WTC11 (cell line): ENCODE data around the gene UBQLN2. TPM values are rescaled to one million over a fixed set of nuclear protein-coding genes. Genes with fewer than 3 reads are reported as not detected.
"Not testable (repeated sequence)": the region's sequence is repeated elsewhere in the genome, so short reads cannot be mapped to it uniquely, and the experiment has no call there.

Experiments used
- ATAC-seq: fragments of 200-7000 bp; cut with Tn5 transposase; 2 replicates; pipeline ENCODE4 v1.10.0; 2021; ENCODE audit warnings: mild to moderate bottlenecking, moderate library complexity
- CTCF ChIA-PET: fragments of 300-600 bp; sonication (Branson Sonifier 250); formaldehyde crosslinking; loops from one replicate; lab custom pipeline; 2021; ENCODE audit warnings: antibody characterized with exemption; lab: Charles Lee
- POLR2A ChIA-PET: fragments of 350-600 bp; sonication (Branson Sonifier 250); formaldehyde crosslinking; loops from one replicate; lab custom pipeline; 2021; ENCODE audit warnings: antibody characterized with exemption; lab: Charles Lee
- DNase-seq: peaks from one replicate; pipeline ENCODE4 v3.0.0; 2021; ENCODE audit warnings: low spot score
- H3K27ac Mint-ChIP-seq: 2 replicates; pipeline ENCODE4 v1.8.0; 2021; ENCODE audit warnings: mixed read lengths
- H3K27me3 Mint-ChIP-seq: 2 replicates; pipeline ENCODE4 v1.8.0; 2021; ENCODE audit warnings: low read depth, mild to moderate bottlenecking, moderate library complexity, mixed read lengths
- H3K36me3 Mint-ChIP-seq: 2 replicates; pipeline ENCODE4 v1.8.0; 2021; ENCODE audit warnings: mixed read lengths
- H3K4me1 Mint-ChIP-seq: 2 replicates; pipeline ENCODE4 v1.8.0; 2022; ENCODE audit warnings: mixed read lengths
- H3K4me3 Mint-ChIP-seq: 2 replicates; pipeline ENCODE4 v1.8.0; 2021; ENCODE audit warnings: mild to moderate bottlenecking, moderate library complexity, mixed read lengths
- H3K9me3 Mint-ChIP-seq: 2 replicates; pipeline ENCODE4 v1.8.0; 2021; ENCODE audit warnings: mixed read lengths
- ARID4B ChIP-seq: sonication (generic); formaldehyde crosslinking; IDR thresholded peaks from 2 replicates; pipeline ENCODE4 v1.8.0; 2023; ENCODE audit warnings: missing genetic modification reagents, mild to moderate bottlenecking, borderline replicate concordance
- ATF3 ChIP-seq: sonication (generic); formaldehyde crosslinking; conservative IDR thresholded peaks from 2 replicates; pipeline ENCODE4 v1.8.1; 2022; ENCODE audit warnings: mild to moderate bottlenecking, missing genetic modification reagents
- E2F5 ChIP-seq: sonication (generic); formaldehyde crosslinking; IDR thresholded peaks from 2 replicates; pipeline ENCODE4 v1.8.1; 2022; ENCODE audit warnings: mild to moderate bottlenecking, moderate library complexity, missing genetic modification reagents
- FOXJ3 ChIP-seq: sonication (generic); formaldehyde crosslinking; IDR thresholded peaks from 2 replicates; pipeline ENCODE4 v1.9.0; 2021; ENCODE audit warnings: missing genetic modification reagents, mild to moderate bottlenecking, borderline replicate concordance
- JUN ChIP-seq: sonication (generic); formaldehyde crosslinking; IDR thresholded peaks from 2 replicates; pipeline ENCODE4 v1.8.0; 2023; ENCODE audit warnings: mild to moderate bottlenecking, missing genetic modification reagents
- NFE2L1 ChIP-seq: sonication (generic); formaldehyde crosslinking; IDR thresholded peaks from 2 replicates; pipeline ENCODE4 v1.8.1; 2023; ENCODE audit warnings: missing genetic modification reagents
- NR1H2 ChIP-seq: sonication (generic); formaldehyde crosslinking; IDR thresholded peaks from 2 replicates; pipeline ENCODE4 v1.9.0; 2021; ENCODE audit warnings: mild to moderate bottlenecking, moderate library complexity, missing genetic modification reagents
- OVOL2 ChIP-seq: fragments of 250-450 bp; sonication (Bioruptor Pico); IDR thresholded peaks from 2 replicates; pipeline ENCODE4 v1.9.0; 2021; ENCODE audit warnings: mild to moderate bottlenecking, borderline replicate concordance
- RELA ChIP-seq: sonication (generic); formaldehyde crosslinking; IDR thresholded peaks from 2 replicates; pipeline ENCODE4 v1.8.1; 2022; ENCODE audit warnings: missing genetic modification reagents, mild to moderate bottlenecking, borderline replicate concordance
- ZNF219 ChIP-seq: sonication (generic); formaldehyde crosslinking; IDR thresholded peaks from 2 replicates; pipeline ENCODE4 v1.8.0; 2023; ENCODE audit warnings: missing genetic modification reagents, mild to moderate bottlenecking, borderline replicate concordance
- ZNF423 ChIP-seq: fragments of 250-450 bp; sonication (Bioruptor Pico); IDR thresholded peaks from 2 replicates; pipeline ENCODE4 v2.1.2; 2022; ENCODE audit warnings: mild to moderate bottlenecking, moderate library complexity
- ZSCAN18 ChIP-seq: fragments of 250-450 bp; sonication (Bioruptor Pico); IDR thresholded peaks from 2 replicates; pipeline ENCODE4 v2.1.2; 2022; ENCODE audit warnings: mild to moderate bottlenecking, moderate library complexity
- total RNA-seq: library from RNA; stranded (reverse); gene quantifications from 3 replicates; pipeline ENCODE4 v1.2.3, GENCODE V29; 2021
- TF ChIP-seq, protein P1 (sequence below): fragments of 250-450 bp; sonication (Bioruptor Pico); conservative IDR thresholded peaks from 2 replicates; pipeline ENCODE4 v1.9.0; 2021; ENCODE audit warnings: mild to moderate bottlenecking

Gene UBQLN2
- total RNA-seq, 1 experiment from 2014 or later, result 28.7 TPM

DNA sequence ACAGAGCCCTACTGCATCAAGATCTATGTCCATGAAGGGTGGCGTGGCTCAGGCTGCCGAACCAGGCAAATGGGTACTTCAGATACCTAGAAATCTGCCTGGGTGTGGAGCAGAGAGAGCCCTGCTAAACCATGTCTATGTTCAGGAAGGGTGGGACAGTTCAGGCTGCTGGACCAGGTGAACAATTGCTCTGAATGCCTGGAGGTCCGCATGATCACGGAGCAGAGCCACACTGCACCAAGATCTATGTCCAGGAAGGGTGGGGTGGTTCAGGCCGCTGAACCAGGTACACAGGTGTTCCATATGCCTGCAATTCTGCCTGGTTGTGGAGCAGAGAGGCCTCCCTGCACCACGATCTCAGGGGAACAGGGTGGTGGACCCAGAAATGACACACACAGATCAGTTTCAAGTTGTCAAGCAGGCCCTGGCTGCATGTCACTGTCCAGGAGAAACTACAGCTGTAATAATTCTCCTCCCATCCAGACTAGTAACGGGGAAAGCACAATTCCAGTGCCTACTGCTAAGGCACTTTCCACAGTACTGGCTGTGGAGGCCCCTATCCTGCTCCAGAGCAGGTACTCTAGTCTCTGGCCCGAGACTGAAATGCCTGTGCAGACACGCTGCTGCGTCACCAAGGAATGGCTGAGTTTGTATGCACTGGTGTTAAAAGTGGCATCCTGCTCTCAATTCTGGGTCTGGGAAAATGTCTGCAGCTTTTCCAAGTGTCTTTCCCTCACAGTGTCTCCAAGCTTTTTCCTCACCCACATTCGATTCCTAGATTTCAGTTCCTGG is 25.2 kb downstream of the UBQLN2 start:
- peaks cover 22% of the 10 kb centered on the region for H3K36me3 Mint-ChIP-seq
- CTCF ChIA-PET, result no interaction called here
- POLR2A ChIA-PET, result no interaction called here
- DNase-seq (no peak), ATAC-seq (no peak)
- H3K4me3 Mint-ChIP-seq, result no peak overlapping the region
- no peak overlapping the region for H3K27ac Mint-ChIP-seq
- H3K9me3 Mint-ChIP-seq, result peaks cover 21% of the 10 kb centered on the region
- no peaks in the 10 kb centered on the region for H3K27me3 Mint-ChIP-seq
- no peaks in the 10 kb centered on the region for H3K4me1 Mint-ChIP-seq
- no peak for TF ChIP-seq E2F5
- TF ChIP-seq FOXJ3 (CRISPR knock-in tag), result no peak
- no peak for TF ChIP-seq JUN (CRISPR knock-in tag)

DNA sequence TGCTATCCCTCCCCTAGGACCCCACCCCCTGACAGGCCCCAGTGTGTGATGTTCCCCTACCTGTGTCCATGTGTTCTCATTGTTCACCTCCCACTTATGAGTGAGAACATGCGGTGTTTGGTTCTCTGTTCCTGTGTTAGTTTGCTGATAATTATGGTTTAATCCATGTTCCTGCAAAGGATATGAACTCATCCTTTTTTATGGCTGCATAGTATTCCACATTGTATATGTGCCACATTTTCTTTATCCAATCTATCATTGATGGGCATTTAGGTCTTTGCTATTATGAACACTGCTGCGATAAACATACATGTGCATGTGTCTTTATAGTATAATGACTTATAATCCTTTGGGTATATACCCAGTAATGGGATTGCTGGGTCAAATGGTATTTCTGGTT is 28.4 kb downstream of the UBQLN2 start:
- POLR2A ChIA-PET, H3K27ac Mint-ChIP-seq, CTCF ChIA-PET, H3K4me3 Mint-ChIP-seq, H3K27me3 Mint-ChIP-seq, DNase-seq, ATAC-seq: not testable (repeated sequence)
- H3K36me3 Mint-ChIP-seq, result peaks cover 22% of the 10 kb centered on the region
- peaks cover 17% of the 10 kb centered on the region for H3K4me1 Mint-ChIP-seq
- peaks cover 17% of the 10 kb centered on the region for H3K9me3 Mint-ChIP-seq

DNA sequence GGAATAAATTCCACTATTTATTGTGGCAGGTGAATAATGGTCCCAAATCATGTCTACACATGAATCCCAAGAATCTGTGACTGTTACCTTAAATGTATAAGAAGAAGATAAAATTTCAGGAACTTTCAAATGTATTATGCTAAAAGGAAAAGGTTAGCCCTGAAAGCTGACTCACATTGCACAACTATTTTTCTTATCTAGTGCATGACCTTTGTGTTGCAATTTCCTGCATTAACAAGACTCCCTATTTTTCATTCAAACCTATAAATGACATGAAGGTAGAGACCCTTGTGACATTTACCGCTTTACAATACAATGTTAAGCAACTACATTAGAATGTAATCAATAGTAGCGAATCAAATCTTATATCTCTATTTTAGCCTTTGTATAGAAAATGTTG is 36.7 kb downstream of the UBQLN2 start:
- DNase-seq, result no peak
- Mint-ChIP-seq H3K27me3 (no peaks in the 10 kb centered on the region), H3K9me3 (no peaks in the 10 kb centered on the region), H3K27ac (no peak overlapping the region), H3K4me3 (no peak overlapping the region), H3K36me3 (no peaks in the 10 kb centered on the region), H3K4me1 (peaks cover 21% of the 10 kb centered on the region)
- TF ChIP-seq FOXJ3 (CRISPR knock-in tag), result no peak
- TF ChIP-seq ATF3 (CRISPR knock-in tag), result no peak
- no peak for TF ChIP-seq ZNF423 (CRISPR knock-in tag)
- no peak for TF ChIP-seq RELA (CRISPR knock-in tag)
- no peak for TF ChIP-seq ZNF219
- no peak for TF ChIP-seq OVOL2 (CRISPR knock-in tag)
- no peak for TF ChIP-seq NFE2L1 (CRISPR knock-in tag)
- no peak for TF ChIP-seq NR1H2
- POLR2A ChIA-PET, result no interaction called here
- no peak for ATAC-seq
- CTCF ChIA-PET, result no interaction called here

GRCh38 chrX:56600987-56601386 is 37.6 kb downstream of the UBQLN2 start:
- no peak for ATAC-seq

More at GRCh38 chrX:56600987-56601386, 37.6 kb downstream of the UBQLN2 start:
- DNase-seq, result no peak
- H3K4me1 Mint-ChIP-seq, result peaks cover 14% of the 10 kb centered on the region
- no peak for TF ChIP-seq ARID4B (CRISPR knock-in tag)
- TF ChIP-seq, protein P1, sequence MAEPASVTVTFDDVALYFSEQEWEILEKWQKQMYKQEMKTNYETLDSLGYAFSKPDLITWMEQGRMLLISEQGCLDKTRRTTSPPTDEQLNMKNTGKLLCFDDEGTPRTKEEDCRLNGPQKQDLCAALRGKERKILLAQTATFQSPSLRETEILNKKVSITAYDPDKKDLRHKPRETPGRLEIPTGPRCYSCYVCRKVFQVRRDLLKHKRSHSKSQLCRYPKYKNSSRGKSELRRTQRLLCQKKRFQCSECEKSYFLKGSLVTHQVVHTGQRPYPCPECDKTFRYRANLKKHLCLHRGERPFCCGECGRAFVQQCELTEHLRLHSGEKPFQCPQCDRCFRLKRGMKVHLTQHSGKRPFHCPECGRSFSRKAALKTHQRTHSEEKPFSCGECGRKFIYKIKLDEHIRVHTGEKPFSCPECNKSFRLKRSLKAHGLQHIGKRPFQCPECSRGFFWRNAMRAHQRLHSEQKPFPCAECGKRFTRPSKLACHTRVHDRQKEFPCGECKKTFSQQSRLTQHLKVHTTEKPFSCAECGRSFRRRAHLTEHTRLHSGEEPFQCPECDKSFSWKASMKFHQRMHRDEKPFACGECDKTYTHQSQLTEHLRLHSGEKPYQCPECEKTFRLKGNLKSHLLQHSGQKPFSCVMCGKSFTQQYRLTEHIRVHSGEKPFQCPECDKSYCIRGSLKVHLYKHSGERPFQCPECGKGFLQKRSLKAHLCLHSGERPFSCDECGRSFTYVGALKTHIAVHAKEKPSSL (CRISPR knock-in tag), result no peak
- TF ChIP-seq ZSCAN18 (CRISPR knock-in tag), result no peak
- TF ChIP-seq, all 79 proteins: peak for 0
- no peaks in the 10 kb centered on the region for H3K36me3 Mint-ChIP-seq
- no peaks in the 10 kb centered on the region; the same call in 1 of the 2 replicates for H3K9me3 Mint-ChIP-seq
- ChIA-PET POLR2A (no interaction called here), CTCF (no interaction called here)
- no peaks in the 10 kb centered on the region for H3K27me3 Mint-ChIP-seq
- H3K27ac Mint-ChIP-seq, result no peak overlapping the region
- H3K4me3 Mint-ChIP-seq, result no peak overlapping the region
